Hepatocyte (in vitro differentiated cells): ENCODE measurements around the gene ARHGEF37.

ENCODE experiments used
- EZH2phosphoT487 ChIP-seq: fragments of 200-600 bp; sonication (generic); IDR thresholded peaks from one replicate; pipeline ENCODE4 v1.6.1; 2018; ENCODE audit warnings: antibody characterized with exemption, mild to moderate bottlenecking, low read depth, moderate library complexity; ENCODE audit not compliant: unreplicated experiment, severe bottlenecking
- TF ChIP-seq, protein P1 (sequence below): fragments of 200-600 bp; sonication (generic); IDR thresholded peaks from 2 replicates; pipeline ENCODE4 v1.5.1; 2016; ENCODE audit warnings: antibody characterized with exemption, mild to moderate bottlenecking; ENCODE audit not compliant: poor library complexity

GRCh38 chr5:149618581-149619248 is 37.4 kb downstream of the ARHGEF37 start:
- TF ChIP-seq, protein P1, sequence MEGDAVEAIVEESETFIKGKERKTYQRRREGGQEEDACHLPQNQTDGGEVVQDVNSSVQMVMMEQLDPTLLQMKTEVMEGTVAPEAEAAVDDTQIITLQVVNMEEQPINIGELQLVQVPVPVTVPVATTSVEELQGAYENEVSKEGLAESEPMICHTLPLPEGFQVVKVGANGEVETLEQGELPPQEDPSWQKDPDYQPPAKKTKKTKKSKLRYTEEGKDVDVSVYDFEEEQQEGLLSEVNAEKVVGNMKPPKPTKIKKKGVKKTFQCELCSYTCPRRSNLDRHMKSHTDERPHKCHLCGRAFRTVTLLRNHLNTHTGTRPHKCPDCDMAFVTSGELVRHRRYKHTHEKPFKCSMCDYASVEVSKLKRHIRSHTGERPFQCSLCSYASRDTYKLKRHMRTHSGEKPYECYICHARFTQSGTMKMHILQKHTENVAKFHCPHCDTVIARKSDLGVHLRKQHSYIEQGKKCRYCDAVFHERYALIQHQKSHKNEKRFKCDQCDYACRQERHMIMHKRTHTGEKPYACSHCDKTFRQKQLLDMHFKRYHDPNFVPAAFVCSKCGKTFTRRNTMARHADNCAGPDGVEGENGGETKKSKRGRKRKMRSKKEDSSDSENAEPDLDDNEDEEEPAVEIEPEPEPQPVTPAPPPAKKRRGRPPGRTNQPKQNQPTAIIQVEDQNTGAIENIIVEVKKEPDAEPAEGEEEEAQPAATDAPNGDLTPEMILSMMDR: peak; percentile 81
- no peak for TF ChIP-seq EZH2phosphoT487
